ENCODE results near the gene KATNB1. TPM values are rescaled to one million over a fixed set of nuclear protein-coding genes. Genes with fewer than 3 reads are reported as not detected.

KATNB1 gene
- total RNA-seq, 2 experiments from 2014 or later, result 21.0 to 22.3 TPM

GRCh38 chr16:57765160-57765728 is 29.7 kb downstream of the KATNB1 start:
- Histone ChIP-seq H3K4me3 (ENCODE audit: low read length) (no peak overlapping the region), H3K27ac (ENCODE audit: low read depth in 1 of 2, low read length in 2 of 2) (no peak overlapping the region), H3K36me3 (ENCODE audit: insufficient read depth, low read length) (no peaks in the 10 kb centered on the region), H3K4me1 (ENCODE audit: insufficient read depth, low read length) (no peaks in the 10 kb centered on the region), H3K9me3 (ENCODE audit: control insufficient read depth in 1 of 2, insufficient read depth in 1 of 2, low read length in 2 of 2) (no peaks in the 10 kb centered on the region), H3K27me3 (ENCODE audit: control insufficient read depth in 1 of 2, insufficient read depth in 2 of 2, low read length in 2 of 2) (no peaks in the 10 kb centered on the region)
- H3K4me1 Mint-ChIP-seq (ENCODE audit: low read depth), result no peaks in the 10 kb centered on the region
- ChIA-PET POLR2A (no interaction called here), CTCF (interaction anchor here (1.2 kb wide), 1 partner anchor 234 kb away, joined by 3 read pairs; no protein-coding TSS in a partner anchor)
- TF ChIP-seq CTCF (IDR thresholded peaks at IDR 0.05), result no peak
- no peaks in the 10 kb centered on the region for H3K27me3 Mint-ChIP-seq
- intact Hi-C loops (cut with DNase I, micrococcal nuclease), result no loop called here
- H3K9me3 Mint-ChIP-seq, result no peaks in the 10 kb centered on the region
- no peak overlapping the region for H3K27ac Mint-ChIP-seq
- DNase-seq, result no peak
- H3K4me3 Mint-ChIP-seq, result no peak overlapping the region
- no peak for ATAC-seq (ENCODE audit: poor library complexity)
- no peaks in the 10 kb centered on the region for H3K36me3 Mint-ChIP-seq (ENCODE audit: low read depth)

- H3K4me3 ChIP-seq (ENCODE audit: low read length), result no peak overlapping the region
- intact Hi-C loops (cut with DNase I, micrococcal nuclease), result no loop called here
- Mint-ChIP-seq H3K36me3 (ENCODE audit: low read depth) (no peaks in the 10 kb centered on the region), H3K4me1 (ENCODE audit: low read depth) (no peaks in the 10 kb centered on the region), H3K9me3 (no peaks in the 10 kb centered on the region), H3K27ac (no peak overlapping the region), H3K27me3 (no peaks in the 10 kb centered on the region), H3K4me3 (no peak overlapping the region)
- no peaks in the 10 kb centered on the region for H3K4me1 ChIP-seq (ENCODE audit: insufficient read depth, low read length)
- no peak for DNase-seq
- POLR2A ChIA-PET, result no interaction called here
- H3K36me3 ChIP-seq (ENCODE audit: insufficient read depth, low read length), result no peaks in the 10 kb centered on the region
- no peak for ATAC-seq (ENCODE audit: poor library complexity)
- H3K27me3 ChIP-seq (ENCODE audit: control insufficient read depth in 1 of 2, insufficient read depth in 2 of 2, low read length in 2 of 2), result no peaks in the 10 kb centered on the region
- no peak for TF ChIP-seq CTCF (IDR thresholded peaks at IDR 0.05)
- CTCF ChIA-PET, result no interaction called here
- H3K27ac ChIP-seq (ENCODE audit: low read depth in 1 of 2, low read length in 2 of 2), result no peak overlapping the region
- H3K9me3 ChIP-seq (ENCODE audit: control insufficient read depth in 1 of 2, insufficient read depth in 1 of 2, low read length in 2 of 2), result no peaks in the 10 kb centered on the region
These were observed 31.3 kb downstream of the KATNB1 start for GRCh38 chr16:57766714-57767348.

- H3K27ac ChIP-seq (ENCODE audit: low read depth in 1 of 2, low read length in 2 of 2), result no peak overlapping the region
- H3K27me3 Mint-ChIP-seq, result no peaks in the 10 kb centered on the region
These were observed 34.1 kb downstream of the KATNB1 start for GRCh38 chr16:57769541-57770145.

More at GRCh38 chr16:57769541-57770145, 34.1 kb downstream of the KATNB1 start:
- CTCF ChIA-PET, result no interaction called here
- Mint-ChIP-seq H3K9me3 (no peaks in the 10 kb centered on the region), H3K36me3 (ENCODE audit: low read depth) (no peaks in the 10 kb centered on the region), H3K27ac (no peak overlapping the region), H3K4me1 (ENCODE audit: low read depth) (no peaks in the 10 kb centered on the region), H3K4me3 (no peak overlapping the region)
- no peak overlapping the region for H3K4me3 ChIP-seq (ENCODE audit: low read length)
- DNase-seq (no peak), ATAC-seq (ENCODE audit: poor library complexity) (no peak)
- TF ChIP-seq CTCF (IDR thresholded peaks at IDR 0.05), result no peak
- no peaks in the 10 kb centered on the region for H3K4me1 ChIP-seq (ENCODE audit: insufficient read depth, low read length)
- H3K36me3 ChIP-seq (ENCODE audit: insufficient read depth, low read length), result no peaks in the 10 kb centered on the region
- H3K9me3 ChIP-seq (ENCODE audit: control insufficient read depth in 1 of 2, insufficient read depth in 1 of 2, low read length in 2 of 2), result no peaks in the 10 kb centered on the region
- POLR2A ChIA-PET, result no interaction called here
- no peaks in the 10 kb centered on the region for H3K27me3 ChIP-seq (ENCODE audit: control insufficient read depth in 1 of 2, insufficient read depth in 2 of 2, low read length in 2 of 2)
- intact Hi-C loops (cut with DNase I, micrococcal nuclease), result no loop called here

All from CD4-positive, alpha-beta T cell (primary cell).